Liver (tissue), 9 donors: ENCODE measurements around the gene ABCC11. TPM values are rescaled to one million over a fixed set of nuclear protein-coding genes. Genes with fewer than 3 reads are reported as not detected.

Experiments
- DNase-seq: peaks from one replicate; pipeline ENCODE4 v3.0.0-alpha.2; 2017; ENCODE audit warnings: low spot score
- H3K27ac ChIP-seq, 2 donors: one replicate each; pipeline ENCODE4 v1.7.0; 2013; ENCODE audit warnings: inconsistent platforms in 2 of 2, low read length in 2 of 2, control low read depth in 1 of 2, low read depth in 1 of 2, mild to moderate bottlenecking in 1 of 2
- H3K27me3 ChIP-seq, 4 donors: one replicate each; pipeline versions ENCODE4 v1.6.1 to v1.7.0; 2013; ENCODE audit warnings: low read length in 3 of 4, inconsistent platforms in 1 of 4, mild to moderate bottlenecking in 1 of 4, moderate library complexity in 1 of 4; ENCODE audit not compliant: control insufficient read depth in 4 of 4, insufficient read depth in 4 of 4
- H3K36me3 ChIP-seq, 4 donors: one replicate each; pipeline versions ENCODE4 v1.6.1 to v1.7.0; 2013; ENCODE audit warnings: low read length in 3 of 4, mild to moderate bottlenecking in 3 of 4, low read depth in 1 of 4, moderate library complexity in 1 of 4; ENCODE audit not compliant: control insufficient read depth in 4 of 4, insufficient read depth in 3 of 4
- H3K4me1 ChIP-seq, 4 donors: one replicate each; pipeline versions ENCODE4 v1.6.1 to v1.7.0; 2013; ENCODE audit warnings: low read length in 3 of 4, mild to moderate bottlenecking in 3 of 4, moderate library complexity in 1 of 4; ENCODE audit not compliant: control insufficient read depth in 4 of 4, insufficient read depth in 4 of 4
- H3K4me3 ChIP-seq, 3 donors: one replicate each; pipeline versions ENCODE4 v1.6.1 to v1.7.0; 2013; ENCODE audit warnings: low read length in 3 of 3, control low read depth in 1 of 3, low read depth in 1 of 3, mild to moderate bottlenecking in 1 of 3
- H3K9ac ChIP-seq, 2 donors: one replicate each; pipeline ENCODE4 v1.7.0; 2013; ENCODE audit warnings: low read length in 2 of 2, mild to moderate bottlenecking in 2 of 2, moderate library complexity in 2 of 2, control low read depth in 1 of 2, low read depth in 1 of 2
- H3K9me3 ChIP-seq, 4 donors: one replicate each; pipeline versions ENCODE4 v1.6.1 to v1.7.0; 2013; ENCODE audit warnings: low read length in 3 of 4; ENCODE audit not compliant: control insufficient read depth in 4 of 4
- FOXA1 ChIP-seq: IDR thresholded peaks from 2 replicates; pipeline ENCODE4 v1.6.1; 2016; ENCODE audit warnings: antibody characterized with exemption
- FOXA2 ChIP-seq: IDR thresholded peaks from 2 replicates; pipeline ENCODE4 v1.6.1; 2016; ENCODE audit warnings: antibody characterized with exemption
- HNF4A ChIP-seq, 2 donors: conservative IDR thresholded peaks; 2 replicates each; pipeline ENCODE4 v1.6.1; 2016; ENCODE audit warnings: antibody characterized with exemption in 2 of 2, mild to moderate bottlenecking in 2 of 2
- JUND ChIP-seq, 2 donors: IDR thresholded peaks; 2 replicates each; pipeline ENCODE4 v1.6.1; 2016; ENCODE audit warnings: antibody characterized with exemption in 2 of 2
- RAD21 ChIP-seq, 2 donors: IDR thresholded peaks; 2 replicates each; pipeline ENCODE4 v1.6.1; 2016; ENCODE audit warnings: antibody characterized with exemption in 2 of 2, mild to moderate bottlenecking in 2 of 2
- REST ChIP-seq: IDR thresholded peaks from 2 replicates; pipeline ENCODE4 v1.6.1; 2016; ENCODE audit warnings: antibody characterized with exemption, mild to moderate bottlenecking
- RXRA ChIP-seq, 2 donors: IDR thresholded peaks; 2 replicates each; pipeline ENCODE4 v1.6.1; 2017 to 2018; ENCODE audit warnings: antibody characterized with exemption in 2 of 2, mild to moderate bottlenecking in 1 of 2
- SP1 ChIP-seq: IDR thresholded peaks from 2 replicates; pipeline ENCODE4 v1.6.1; 2018; ENCODE audit warnings: antibody characterized with exemption, mild to moderate bottlenecking
- YY1 ChIP-seq: IDR thresholded peaks from 2 replicates; pipeline ENCODE4 v1.6.1; 2016; ENCODE audit warnings: antibody characterized with exemption, mild to moderate bottlenecking
- ZBTB33 ChIP-seq: IDR thresholded peaks from 2 replicates; pipeline ENCODE4 v1.6.1; 2016; ENCODE audit warnings: antibody characterized with exemption
- WGBS: extraction: QIAGEN DNeasy Blood & Tissue Kit; methylation state at CpG from one replicate; pipeline ENCODE4 v1.1.7; 2013; 5-methylcytosine and 5-hydroxymethylcytosine counted together
- polyA plus RNA-seq, 2 donors: library from polyadenylated mRNA; stranded (reverse) in 1 of 2; unstranded in 1 of 2; fragments of 200-250 nt in 1 of 2; fragments of >200 nt in 1 of 2; fragmentation: Nextera tagmentation in 1 of 2; extraction: Ambion mirVana in 1 of 2; gene quantifications; one replicate each; pipeline versions ENCODE4 v1.2.1 to v1.2.3, GENCODE V29; 2013 to 2015
- total RNA-seq, 2 donors: library from RNA; depleted of rRNA; stranded (reverse); fragments of >200 nt; gene quantifications; one replicate each; pipeline ENCODE4 v1.2.3, GENCODE V29; 2014
- donor health status: healthy.
- donor health status: healthy.
- donor health status: healthy.
- donor health status: healthy.
- donor health status: healthy.

Gene ABCC11
- total and polyA plus RNA-seq, 4 donors = 1.4 to 22.3 (median 2.7) TPM

DNA sequence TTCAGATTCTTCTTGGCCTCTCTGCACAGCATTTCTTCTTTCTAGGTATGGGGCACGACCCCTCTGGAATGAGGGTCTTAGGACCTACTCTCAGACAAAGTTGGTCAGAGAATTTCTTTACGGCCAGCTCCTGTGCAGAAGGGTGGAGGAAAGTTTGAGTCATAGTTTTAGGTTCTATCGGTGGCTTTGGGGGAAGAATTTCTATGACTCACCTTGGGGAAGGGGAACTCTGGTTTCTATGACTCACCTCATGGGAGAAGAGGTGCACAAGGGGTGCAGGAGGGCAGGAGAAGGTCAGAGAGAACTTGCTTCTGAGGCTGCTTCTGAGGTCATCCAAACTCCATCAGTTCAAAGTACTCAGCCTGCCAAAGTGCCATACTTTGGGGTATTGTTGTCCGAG, 89.0 kb downstream of the ABCC11 start:
- no peak for DNase-seq
- Histone ChIP-seq H3K4me3 (no peak overlapping the region), H3K9me3 (no peaks in the 10 kb centered on the region), H3K9ac (no peak overlapping the region), H3K4me1 (peaks cover 0 to 6% (median 4%) of the 10 kb centered on the region in 4 donors), H3K36me3 (no peaks in the 10 kb centered on the region), H3K27ac (no peak overlapping the region), H3K27me3 (no peaks in the 10 kb centered on the region)
- 78% methylated on average over 4 of the region's 4 CpGs for WGBS
- TF ChIP-seq RAD21 (IDR thresholded peaks at IDR 0.05) (no peak), RXRA (IDR thresholded peaks at IDR 0.05) (no peak), HNF4A (conservative IDR thresholded peaks at IDR 0.05) (no peak), ZBTB33 (no peak)

DNA sequence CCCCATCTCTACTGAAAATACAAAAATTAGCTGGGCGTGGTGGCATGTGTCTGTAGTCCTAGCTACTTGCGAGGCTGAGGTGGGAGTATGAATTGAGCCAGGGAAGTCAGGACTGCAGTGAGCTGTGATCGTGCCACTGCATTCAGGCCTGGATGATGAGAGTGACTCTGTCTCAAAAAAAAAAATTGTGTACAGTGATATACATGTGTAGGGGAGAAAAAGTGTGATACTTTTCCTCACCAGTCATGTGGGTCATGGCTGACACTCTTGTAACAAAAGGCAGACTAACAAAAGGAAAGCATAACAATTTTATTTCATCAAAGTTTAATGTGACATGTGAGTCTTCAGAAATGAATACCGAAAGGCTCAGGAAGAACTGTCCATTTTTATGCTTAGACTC, 89.5 kb downstream of the ABCC11 start:
- no peak for DNase-seq

DNA sequence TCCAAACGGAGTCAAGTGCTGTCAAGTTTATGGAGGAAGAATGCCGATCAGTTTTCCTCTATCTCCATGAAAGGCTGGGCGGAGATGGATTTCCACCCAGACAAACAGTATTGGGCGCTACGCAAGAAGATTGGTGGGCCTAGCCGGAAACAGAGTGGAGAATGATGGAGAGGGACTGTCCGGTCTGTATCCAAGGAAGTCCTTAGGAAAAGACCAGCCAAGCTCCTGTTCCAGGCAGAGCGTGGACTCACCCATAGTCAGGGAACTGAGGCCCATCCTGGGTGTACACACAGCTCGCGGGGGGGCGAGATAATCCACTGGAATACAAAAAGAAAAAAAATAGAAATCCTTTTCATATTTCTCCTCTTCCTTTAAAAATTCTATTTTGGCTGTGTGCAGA, 90.0 kb downstream of the ABCC11 start:
- peaks cover 0 to 2% (median 0%) of the 10 kb centered on the region in 4 donors for H3K4me1 ChIP-seq
- H3K4me3 ChIP-seq = no peak overlapping the region
- no peak for DNase-seq
- 81% methylated on average over 11 of the region's 11 CpGs for WGBS
- no peak overlapping the region for H3K9ac ChIP-seq
- H3K27ac ChIP-seq = no peak overlapping the region
- TF ChIP-seq SP1 = no peak
- TF ChIP-seq JUND (IDR thresholded peaks at IDR 0.05) = no peak
- TF ChIP-seq FOXA2 = no peak
- TF ChIP-seq YY1 = no peak
- H3K27me3 ChIP-seq = no peaks in the 10 kb centered on the region
- no peaks in the 10 kb centered on the region for H3K36me3 ChIP-seq
- H3K9me3 ChIP-seq = no peaks in the 10 kb centered on the region

More for the DNA sequence above, 89.5 kb downstream of the ABCC11 start:
- H3K36me3 ChIP-seq = no peaks in the 10 kb centered on the region
- TF ChIP-seq RAD21 (IDR thresholded peaks at IDR 0.05) (no peak), FOXA2 (no peak), REST (no peak), YY1 (no peak), SP1 (no peak), RXRA (IDR thresholded peaks at IDR 0.05) (no peak), JUND (IDR thresholded peaks at IDR 0.05) (no peak), FOXA1 (no peak)
- no peak overlapping the region for H3K27ac ChIP-seq
- no peaks in the 10 kb centered on the region for H3K27me3 ChIP-seq
- 89% methylated on average over 4 of the region's 4 CpGs for WGBS
- no peak overlapping the region for H3K4me3 ChIP-seq
- H3K9ac ChIP-seq = no peak overlapping the region
- no peaks in the 10 kb centered on the region for H3K9me3 ChIP-seq
- H3K4me1 ChIP-seq = peaks cover 0 to 3% (median 2%) of the 10 kb centered on the region in 4 donors
